Measurements from ENCODE around the gene SCYGR1. TPM values are rescaled to one million over a fixed set of nuclear protein-coding genes. Genes with fewer than 3 reads are reported as not detected.

The SCYGR1 gene
- total RNA-seq, 6 experiments from 2014 or later: not detected

- DNase-seq: no peak
- Mint-ChIP-seq H3K4me1 (ENCODE audit: low read depth) (peaks cover 29% of the 10 kb centered on the region), H3K27me3 (ENCODE audit: insufficient read depth) (no peaks in the 10 kb centered on the region; the same call in 1 of the 2 replicates), H3K27ac (no peak overlapping the region), H3K9me3 (no peaks in the 10 kb centered on the region), H3K36me3 (ENCODE audit: low read depth) (no peaks in the 10 kb centered on the region), H3K4me3 (no peak overlapping the region)
- peak; percentile 63 for TF ChIP-seq CTCF (IDR thresholded peaks at IDR 0.05)
These were observed 24.0 kb downstream of the SCYGR1 start for GRCh38 chr2:227363756-227364155.

DNA sequence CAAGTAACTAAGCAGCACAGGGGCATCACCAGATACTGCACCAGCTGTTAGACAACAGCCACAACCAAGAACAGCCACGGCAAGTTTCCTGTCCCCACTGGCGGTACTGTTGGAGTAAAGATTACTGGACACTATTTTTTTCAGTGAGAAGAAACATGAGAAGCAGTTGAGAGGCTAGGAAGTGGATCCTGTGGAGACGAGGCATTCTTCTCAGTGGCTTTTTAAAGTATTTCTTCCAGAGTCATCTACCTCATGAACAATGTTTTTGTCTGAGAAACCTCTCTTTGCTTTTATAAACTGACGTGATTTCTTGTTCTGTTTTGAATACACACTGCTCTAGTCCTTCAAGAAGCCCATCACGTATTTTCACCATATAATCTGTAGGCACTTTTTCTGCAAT lies 27.4 kb downstream of the SCYGR1 start:
- H3K27me3 Mint-ChIP-seq (ENCODE audit: insufficient read depth): no peaks in the 10 kb centered on the region
- H3K27ac Mint-ChIP-seq: no peak overlapping the region
- no peak for TF ChIP-seq CTCF (IDR thresholded peaks at IDR 0.05)
- DNase-seq: no peak
- peaks cover 6% of the 10 kb centered on the region; the same call in 1 of the 2 replicates for H3K4me1 Mint-ChIP-seq (ENCODE audit: low read depth)
- H3K36me3 Mint-ChIP-seq (ENCODE audit: low read depth): peaks cover 7% of the 10 kb centered on the region; the same call in 1 of the 2 replicates
- no peaks in the 10 kb centered on the region for H3K9me3 Mint-ChIP-seq
- no peak overlapping the region for H3K4me3 Mint-ChIP-seq

GRCh38 chr2:227351639-227352038 lies 36.1 kb downstream of the SCYGR1 start:
- H3K4me1 Mint-ChIP-seq (ENCODE audit: low read depth): no peaks in the 10 kb centered on the region
- no peak overlapping the region for H3K4me3 Mint-ChIP-seq
- H3K27ac Mint-ChIP-seq: no peak overlapping the region
- peaks cover 14% of the 10 kb centered on the region for H3K36me3 Mint-ChIP-seq (ENCODE audit: low read depth)
- no peak for TF ChIP-seq CTCF (IDR thresholded peaks at IDR 0.05)
- H3K9me3 Mint-ChIP-seq: no peaks in the 10 kb centered on the region
- no peaks in the 10 kb centered on the region for H3K27me3 Mint-ChIP-seq (ENCODE audit: insufficient read depth)
- no peak for DNase-seq

- no peaks in the 10 kb centered on the region for H3K27me3 Mint-ChIP-seq (ENCODE audit: insufficient read depth)
- H3K9me3 Mint-ChIP-seq: no peaks in the 10 kb centered on the region
- 0 out of 2 replicates have a peak, but pooled peaks cover under 1% of the 10 kb centered on the region for H3K4me1 Mint-ChIP-seq (ENCODE audit: low read depth)
- peaks cover 10% of the 10 kb centered on the region for H3K36me3 Mint-ChIP-seq (ENCODE audit: low read depth)
- TF ChIP-seq CTCF (IDR thresholded peaks at IDR 0.05): no peak
- DNase-seq: no peak
- no peak overlapping the region for H3K27ac Mint-ChIP-seq
- H3K4me3 Mint-ChIP-seq: no peak overlapping the region
These were observed 37.6 kb downstream of the SCYGR1 start for GRCh38 chr2:227349989-227350612.

DNA sequence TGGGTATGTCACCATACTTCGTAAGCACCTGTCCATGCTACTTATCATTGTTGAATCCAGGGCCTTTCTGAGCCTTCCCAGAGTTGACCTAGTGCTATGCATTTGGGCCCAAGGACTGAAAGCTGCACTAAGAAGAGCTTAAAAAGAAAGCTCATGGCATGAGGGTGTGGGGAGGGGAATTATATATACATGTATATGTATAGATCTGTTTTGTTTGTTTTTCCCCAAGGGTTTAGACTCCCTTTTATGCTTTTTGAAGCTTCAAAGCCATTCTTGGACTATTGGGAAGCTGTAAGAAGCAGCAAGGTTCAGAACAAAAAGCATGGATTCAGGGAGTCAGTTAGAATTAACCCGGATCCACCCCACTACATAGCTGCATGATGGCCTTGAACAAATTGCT lies 39.4 kb downstream of the SCYGR1 start:
- H3K9me3 Mint-ChIP-seq: no peaks in the 10 kb centered on the region
- H3K4me1 Mint-ChIP-seq (ENCODE audit: low read depth): 0 out of 2 replicates have a peak, but pooled peaks cover 4% of the 10 kb centered on the region

More for the DNA sequence above, 39.4 kb downstream of the SCYGR1 start:
- peaks cover 10% of the 10 kb centered on the region for H3K36me3 Mint-ChIP-seq (ENCODE audit: low read depth)
- DNase-seq: no peak
- no peak overlapping the region for H3K27ac Mint-ChIP-seq
- H3K4me3 Mint-ChIP-seq: no peak overlapping the region
- no peak for TF ChIP-seq CTCF (IDR thresholded peaks at IDR 0.05)
- no peaks in the 10 kb centered on the region for H3K27me3 Mint-ChIP-seq (ENCODE audit: insufficient read depth)

All from HFFc6 (cell line).